Stimulated activated CD8-positive, alpha-beta memory T cell treated with anti-CD3 and anti-CD28 coated beads, Interleukin-12 subunit alpha, Interleukin-12 subunit beta, amount 100 ng/mL, for 24 hours (primary cell): Measurements from ENCODE around the gene GNG11.

ENCODE experiments used
- DNase-seq: peaks from one replicate; pipeline ENCODE4 v3.0.0-alpha.2; 2020; ENCODE audit errors: extremely low read depth

The GNG11 gene

GRCh38 chr7:93948106-93948505 is 26.6 kb downstream of the GNG11 start:
- no peak for DNase-seq

- DNase-seq: no peak
Measured at GRCh38 chr7:93948873-93949272, 27.3 kb downstream of the GNG11 start.

- DNase-seq: no peak
Measured at GRCh38 chr7:93949423-93949822, 27.9 kb downstream of the GNG11 start.

GRCh38 chr7:93955304-93955703 is 33.8 kb downstream of the GNG11 start:
- DNase-seq: no peak

GRCh38 chr7:93957767-93958166 is 36.2 kb downstream of the GNG11 start:
- DNase-seq: no peak

- no peak for DNase-seq
Measured at GRCh38 chr7:93958216-93958615, 36.7 kb downstream of the GNG11 start.

GRCh38 chr7:93958651-93959050 is 37.1 kb downstream of the GNG11 start:
- DNase-seq: no peak

GRCh38 chr7:93960986-93961385 is 39.5 kb downstream of the GNG11 start:
- DNase-seq: no peak

- DNase-seq: no peak
Measured at GRCh38 chr7:93964262-93964661, 42.7 kb downstream of the GNG11 start.

- no peak for DNase-seq
Measured at GRCh38 chr7:93964813-93965212, 43.3 kb downstream of the GNG11 start.

GRCh38 chr7:93968911-93969620 is 47.5 kb downstream of the GNG11 start:
- DNase-seq: no peak

GRCh38 chr7:93972029-93972725 is 50.6 kb downstream of the GNG11 start:
- no peak for DNase-seq

GRCh38 chr7:93973134-93973533 is 51.6 kb downstream of the GNG11 start:
- no peak for DNase-seq

- no peak for DNase-seq
Measured at GRCh38 chr7:93977211-93977950, 55.8 kb downstream of the GNG11 start.
